ENCODE results near the gene HPS3. TPM values are rescaled to one million over a fixed set of nuclear protein-coding genes. Genes with fewer than 3 reads are reported as not detected.

Gene HPS3, protein sequence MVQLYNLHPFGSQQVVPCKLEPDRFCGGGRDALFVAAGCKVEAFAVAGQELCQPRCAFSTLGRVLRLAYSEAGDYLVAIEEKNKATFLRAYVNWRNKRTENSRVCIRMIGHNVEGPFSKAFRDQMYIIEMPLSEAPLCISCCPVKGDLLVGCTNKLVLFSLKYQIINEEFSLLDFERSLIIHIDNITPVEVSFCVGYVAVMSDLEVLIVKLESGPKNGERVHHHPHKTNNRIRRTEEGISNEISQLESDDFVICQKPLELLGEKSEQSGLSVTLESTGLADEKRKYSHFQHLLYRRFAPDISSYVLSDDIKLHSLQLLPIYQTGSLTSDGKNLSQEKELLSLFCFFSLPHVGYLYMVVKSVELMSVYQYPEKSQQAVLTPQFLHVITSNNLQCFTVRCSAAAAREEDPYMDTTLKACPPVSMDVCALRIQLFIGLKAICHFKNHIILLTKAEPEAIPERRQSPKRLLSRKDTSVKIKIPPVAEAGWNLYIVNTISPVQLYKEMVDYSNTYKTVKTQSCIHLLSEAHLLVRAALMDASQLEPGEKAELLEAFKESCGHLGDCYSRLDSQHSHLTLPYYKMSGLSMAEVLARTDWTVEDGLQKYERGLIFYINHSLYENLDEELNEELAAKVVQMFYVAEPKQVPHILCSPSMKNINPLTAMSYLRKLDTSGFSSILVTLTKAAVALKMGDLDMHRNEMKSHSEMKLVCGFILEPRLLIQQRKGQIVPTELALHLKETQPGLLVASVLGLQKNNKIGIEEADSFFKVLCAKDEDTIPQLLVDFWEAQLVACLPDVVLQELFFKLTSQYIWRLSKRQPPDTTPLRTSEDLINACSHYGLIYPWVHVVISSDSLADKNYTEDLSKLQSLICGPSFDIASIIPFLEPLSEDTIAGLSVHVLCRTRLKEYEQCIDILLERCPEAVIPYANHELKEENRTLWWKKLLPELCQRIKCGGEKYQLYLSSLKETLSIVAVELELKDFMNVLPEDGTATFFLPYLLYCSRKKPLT
- total RNA-seq (10 to 100 TPM; 19.3 to 19.6 TPM), polyA plus RNA-seq (41.9 TPM)

DNA sequence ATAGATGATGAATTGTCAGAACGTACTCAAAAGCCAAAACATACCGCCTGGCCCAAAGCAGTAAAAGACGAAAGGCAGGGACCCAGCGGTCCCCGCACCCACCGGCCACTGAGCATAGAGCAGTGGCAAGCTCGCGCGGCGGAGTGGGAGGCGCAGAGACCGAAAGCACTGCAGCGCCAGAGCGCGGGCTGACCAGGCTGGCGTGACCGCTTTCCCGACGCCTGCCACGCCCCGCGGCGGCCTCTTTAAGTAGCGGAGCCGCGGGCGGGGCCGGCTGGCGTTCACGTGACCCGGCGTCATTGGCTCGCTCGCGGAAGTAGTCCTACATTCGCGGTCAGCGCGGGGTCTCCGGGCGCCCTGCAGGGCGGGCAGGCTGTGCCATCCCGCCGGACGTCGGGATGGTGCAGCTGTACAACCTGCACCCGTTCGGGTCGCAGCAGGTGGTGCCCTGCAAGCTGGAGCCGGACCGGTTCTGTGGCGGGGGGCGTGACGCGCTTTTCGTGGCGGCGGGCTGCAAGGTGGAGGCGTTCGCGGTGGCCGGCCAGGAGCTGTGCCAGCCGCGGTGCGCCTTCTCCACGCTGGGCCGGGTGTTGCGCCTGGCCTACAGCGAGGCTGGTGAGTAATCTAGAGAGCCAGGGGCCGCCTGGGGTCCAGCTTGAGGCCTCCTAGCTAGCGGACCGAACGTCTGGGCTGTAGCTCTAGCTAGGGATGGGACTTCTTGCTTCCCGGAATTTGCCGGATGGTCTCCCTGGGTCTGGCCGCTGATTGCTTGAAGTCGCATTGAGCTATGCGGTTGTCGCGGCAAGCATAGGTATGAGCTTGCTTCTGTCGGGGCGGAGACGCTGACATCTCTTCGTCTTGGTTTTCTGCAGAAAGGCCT is at the start of gene HPS3:
Gene HPS3 (plus strand): TSS at position 313 of the 880 bp plus-strand sequence. CDS start 86 bp downstream, at position 399.
- Histone ChIP-seq H3K9me3 (ENCODE audit: low read length) (no peaks in the 10 kb centered on the region), H3K27me3 (ENCODE audit: insufficient read depth, low read length, poor library complexity, severe bottlenecking) (no peaks in the 10 kb centered on the region), H3K4me1 (ENCODE audit: insufficient read depth, low read length) (peaks cover 37% of the 10 kb centered on the region), H3K4me3 (ENCODE audit: low read length) (peak within 1 kb of the TSS; percentile 85), H3K36me3 (ENCODE audit: insufficient read depth, low read length) (no peaks in the 10 kb centered on the region), H3K27ac (ENCODE audit: low read depth, low read length) (peak within 1 kb of the TSS; percentile 86)
- DNase-seq, result peak; percentile 79 to 88 (median 81)
- POLR2A ChIA-PET, result interaction anchor here (0.5 to 1.7 kb wide), 7 partner anchors 9 to 148 kb away, joined by 3 to 11 read pairs (median 5); partner anchors contain the start of genes GYG1 and HLTF
- H3K27ac Mint-ChIP-seq, result peak within 1 kb of the TSS; percentile 87 to 97 (median 93)
- H3K4me1 Mint-ChIP-seq, result peaks cover 46 to 54% (median 53%) of the 10 kb centered on the region in 3 donors
- peaks cover 0 to 7% of the 10 kb centered on the region in 2 donors for H3K27me3 Mint-ChIP-seq
- H3K4me3 Mint-ChIP-seq, result peak within 1 kb of the TSS; percentile 92 to 99 (median 96)
- CTCF ChIA-PET, result interaction anchor here (0.9 to 3.4 kb wide), 14 partner anchors 10 to 186 kb away, joined by 3 to 27 read pairs (median 4); partner anchors contain the start of gene GYG1
- peaks cover 0 to 22% (median 2%) of the 10 kb centered on the region in 3 donors for H3K36me3 Mint-ChIP-seq
- no peaks in the 10 kb centered on the region for H3K9me3 Mint-ChIP-seq

DNA sequence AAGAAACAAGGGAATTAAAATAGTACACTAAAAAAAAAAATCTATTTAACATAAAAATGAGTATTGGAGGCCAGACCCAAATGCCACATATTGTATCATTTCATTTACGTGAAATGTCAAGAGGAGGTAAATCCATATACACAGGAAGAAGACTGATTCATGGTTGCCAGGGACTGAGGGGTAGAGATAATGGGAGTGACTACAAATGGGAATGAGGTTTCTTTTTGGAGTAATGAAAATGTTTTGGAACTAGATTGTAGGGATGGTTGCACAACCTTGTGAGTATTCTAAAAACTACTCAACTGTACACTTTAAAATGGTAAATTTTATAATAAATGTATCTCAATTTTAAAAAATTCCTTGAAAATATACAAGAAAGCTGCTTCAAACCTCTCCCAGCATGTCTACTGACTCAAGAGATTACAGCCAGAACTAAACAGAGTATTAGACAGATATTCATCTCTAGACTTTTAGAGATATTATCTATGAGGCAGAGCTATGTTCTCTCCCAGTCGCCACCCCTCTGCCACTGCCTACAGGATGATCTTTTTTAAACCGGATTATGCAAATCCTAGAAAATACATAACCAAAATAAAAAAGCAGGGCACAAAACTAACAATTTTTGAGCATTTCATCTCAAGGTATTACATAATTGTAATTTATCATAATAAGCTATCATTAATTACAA is 49.3 kb upstream of the HPS3 start:
- Mint-ChIP-seq H3K27ac (no peak overlapping the region), H3K4me3 (no peak overlapping the region), H3K4me1 (peaks cover 17 to 44% (median 41%) of the 10 kb centered on the region in 3 donors), H3K9me3 (no peaks in the 10 kb centered on the region), H3K27me3 (no peaks in the 10 kb centered on the region), H3K36me3 (peaks cover 1 to 30% (median 8%) of the 10 kb centered on the region in 3 donors)
- Histone ChIP-seq H3K9me3 (ENCODE audit: low read length) (no peaks in the 10 kb centered on the region), H3K36me3 (ENCODE audit: insufficient read depth, low read length) (no peaks in the 10 kb centered on the region), H3K27ac (ENCODE audit: low read depth, low read length) (no peak overlapping the region), H3K4me3 (ENCODE audit: low read length) (no peak overlapping the region), H3K27me3 (ENCODE audit: insufficient read depth, low read length, poor library complexity, severe bottlenecking) (no peaks in the 10 kb centered on the region), H3K4me1 (ENCODE audit: insufficient read depth, low read length) (peaks cover 4% of the 10 kb centered on the region)
- POLR2A ChIA-PET, result no interaction called here
- no peak for DNase-seq
- CTCF ChIA-PET, result no interaction called here

DNA sequence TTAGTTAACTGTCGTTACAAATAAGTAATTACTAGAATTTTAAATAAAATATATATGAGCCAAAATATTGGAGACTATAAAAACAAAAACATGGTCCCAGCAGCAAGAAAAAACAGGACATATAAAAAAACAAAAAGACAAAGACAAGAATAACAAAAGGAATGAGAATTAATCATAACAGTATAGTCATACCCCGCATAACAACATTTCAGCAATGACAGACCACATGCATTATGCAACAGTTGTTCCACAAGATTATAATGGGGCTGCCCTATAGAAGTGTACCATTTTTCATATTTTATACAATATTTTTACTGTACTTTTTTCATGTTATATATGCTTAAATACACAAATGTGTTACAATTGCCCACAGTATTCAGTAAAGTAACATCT is 48.7 kb upstream of the HPS3 start:
- no peaks in the 10 kb centered on the region for H3K36me3 ChIP-seq (ENCODE audit: insufficient read depth, low read length)
- no peak for DNase-seq
- no peaks in the 10 kb centered on the region for H3K9me3 Mint-ChIP-seq
- no peaks in the 10 kb centered on the region for H3K27me3 Mint-ChIP-seq
- no peak overlapping the region for H3K27ac Mint-ChIP-seq
- no peak overlapping the region for H3K27ac ChIP-seq (ENCODE audit: low read depth, low read length)
- H3K4me3 ChIP-seq (ENCODE audit: low read length), result no peak overlapping the region
- H3K4me1 Mint-ChIP-seq, result peaks cover 20 to 50% (median 45%) of the 10 kb centered on the region in 3 donors
- H3K36me3 Mint-ChIP-seq, result peaks cover 1 to 27% (median 8%) of the 10 kb centered on the region in 3 donors
- H3K4me1 ChIP-seq (ENCODE audit: insufficient read depth, low read length), result peaks cover 9% of the 10 kb centered on the region
- H3K9me3 ChIP-seq (ENCODE audit: low read length), result no peaks in the 10 kb centered on the region
- ChIA-PET POLR2A (no interaction called here), CTCF (no interaction called here)
- no peaks in the 10 kb centered on the region for H3K27me3 ChIP-seq (ENCODE audit: insufficient read depth, low read length, poor library complexity, severe bottlenecking)
- no peak overlapping the region for H3K4me3 Mint-ChIP-seq

DNA sequence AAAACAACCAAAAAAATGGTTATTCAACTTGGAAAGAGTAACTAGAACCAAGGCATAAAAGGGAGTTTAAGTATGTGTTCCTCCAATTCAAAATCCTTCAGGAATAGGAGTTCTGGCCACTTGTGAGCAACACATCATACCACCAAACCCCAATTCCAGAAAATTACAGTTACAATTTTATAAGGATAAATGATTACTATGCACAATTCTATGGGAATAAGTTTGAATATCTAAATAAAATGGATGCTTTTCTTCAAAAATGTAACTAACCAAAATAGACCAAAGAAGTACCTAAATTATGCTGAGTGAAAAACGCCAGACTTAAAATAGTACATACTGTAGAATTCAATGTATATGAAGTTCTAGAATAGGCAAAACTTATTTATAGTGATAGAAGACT is 47.7 kb upstream of the HPS3 start:
- Histone ChIP-seq H3K9me3 (ENCODE audit: low read length) (no peaks in the 10 kb centered on the region), H3K4me3 (ENCODE audit: low read length) (no peak overlapping the region), H3K27ac (ENCODE audit: low read depth, low read length) (no peak overlapping the region), H3K27me3 (ENCODE audit: insufficient read depth, low read length, poor library complexity, severe bottlenecking) (no peaks in the 10 kb centered on the region), H3K36me3 (ENCODE audit: insufficient read depth, low read length) (no peaks in the 10 kb centered on the region), H3K4me1 (ENCODE audit: insufficient read depth, low read length) (peaks cover 11% of the 10 kb centered on the region)
- DNase-seq, result no peak
- Mint-ChIP-seq H3K27me3 (no peaks in the 10 kb centered on the region), H3K4me3 (no peak overlapping the region), H3K9me3 (no peaks in the 10 kb centered on the region), H3K36me3 (peaks cover 1 to 33% (median 8%) of the 10 kb centered on the region in 3 donors), H3K27ac (no peak overlapping the region), H3K4me1 (peaks cover 25 to 58% (median 48%) of the 10 kb centered on the region in 3 donors)
- ChIA-PET CTCF (no interaction called here), POLR2A (no interaction called here)

DNA sequence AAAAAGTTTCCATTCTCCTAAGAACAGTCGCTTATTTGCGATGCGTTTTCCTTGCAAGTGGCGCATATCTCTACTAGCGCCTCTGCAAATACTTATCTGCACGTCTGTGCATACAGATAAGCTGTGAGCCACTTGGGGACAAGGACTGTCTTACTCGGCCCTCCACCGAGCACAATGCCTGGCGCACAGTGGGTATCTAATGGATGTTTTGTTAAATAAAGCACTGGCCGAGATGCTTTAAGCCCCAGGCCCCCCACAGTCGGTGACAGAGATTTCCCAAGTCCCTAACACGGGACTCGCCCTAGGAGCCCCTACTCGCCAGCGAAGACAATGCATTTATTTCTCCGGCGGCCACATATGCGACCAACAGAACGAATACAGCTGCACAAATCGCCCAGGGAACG is 43.6 kb upstream of the HPS3 start:
- H3K9me3 Mint-ChIP-seq, result no peaks in the 10 kb centered on the region
- DNase-seq, result peak in 2 of 5 donors; percentile 2 to 3
- peaks cover 1 to 20% (median 3%) of the 10 kb centered on the region in 3 donors for H3K36me3 Mint-ChIP-seq
- peak overlapping the region; percentile 45 to 97 (median 94) for H3K27ac Mint-ChIP-seq
- H3K27me3 ChIP-seq (ENCODE audit: insufficient read depth, low read length, poor library complexity, severe bottlenecking), result no peaks in the 10 kb centered on the region
- H3K27ac ChIP-seq (ENCODE audit: low read depth, low read length), result peak overlapping the region; percentile 64
- peak overlapping the region; percentile 90 for H3K4me3 ChIP-seq (ENCODE audit: low read length)
- POLR2A ChIA-PET, result interaction anchor here (1.3 kb wide), 1 partner anchor 44 kb away, joined by 3 read pairs; no protein-coding TSS in a partner anchor
- H3K36me3 ChIP-seq (ENCODE audit: insufficient read depth, low read length), result no peaks in the 10 kb centered on the region
- no peaks in the 10 kb centered on the region for H3K9me3 ChIP-seq (ENCODE audit: low read length)
- no peaks in the 10 kb centered on the region for H3K27me3 Mint-ChIP-seq
- peaks cover 13% of the 10 kb centered on the region for H3K4me1 ChIP-seq (ENCODE audit: insufficient read depth, low read length)
- H3K4me1 Mint-ChIP-seq, result peaks cover 22 to 39% (median 34%) of the 10 kb centered on the region in 3 donors
- CTCF ChIA-PET, result interaction anchor here (0.9 kb wide), 1 partner anchor 35 kb away, joined by 3 read pairs; no protein-coding TSS in a partner anchor
- H3K4me3 Mint-ChIP-seq, result peak overlapping the region; percentile 93 to 100 (median 98)

DNA sequence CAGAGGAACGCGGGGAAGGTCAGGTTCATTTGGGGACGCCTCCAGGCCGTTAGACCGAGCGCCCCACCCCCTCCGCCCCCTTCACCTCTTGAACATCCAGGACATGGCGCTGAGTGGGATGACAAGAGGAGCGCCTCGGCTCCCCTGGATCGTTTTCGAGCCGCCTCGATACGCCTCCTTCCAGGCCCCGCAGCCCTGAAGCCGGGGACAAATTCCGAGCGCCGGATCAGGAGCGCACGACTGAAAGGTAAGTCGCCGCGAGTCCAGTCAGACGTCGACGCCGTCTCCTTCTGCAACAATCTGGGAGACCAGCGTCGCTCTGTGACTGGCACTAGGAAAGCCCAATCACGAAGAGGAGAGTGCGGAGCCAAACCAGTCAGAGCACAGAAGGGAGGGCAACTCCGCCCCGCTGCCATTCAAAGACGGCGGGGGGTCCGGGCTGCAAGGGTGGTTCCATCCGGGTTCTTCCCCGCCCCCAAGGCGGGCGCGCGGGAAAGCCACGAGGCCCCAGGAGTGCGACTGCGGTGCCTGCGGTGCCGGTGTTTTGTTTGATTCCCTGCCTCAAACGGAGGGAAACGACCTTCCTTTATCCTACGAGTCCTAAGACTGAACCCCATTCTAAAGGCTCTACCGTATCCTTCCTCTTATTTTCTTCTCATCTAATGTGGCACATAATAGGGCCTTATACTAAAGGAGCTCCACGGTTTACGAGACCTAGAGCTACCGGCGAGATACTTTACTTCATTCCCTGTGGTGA is 43.0 kb upstream of the HPS3 start, which contains the start of gene HLTF:
Gene HLTF (minus strand): TSS at position 302 of the 757 bp plus-strand sequence. CDS start 197 bp downstream, at position 105.
- peaks cover 13% of the 10 kb centered on the region for H3K4me1 ChIP-seq (ENCODE audit: insufficient read depth, low read length)
- H3K27ac Mint-ChIP-seq, result peak within 1 kb of the TSS; percentile 67 to 97 (median 94)
- H3K4me3 ChIP-seq (ENCODE audit: low read length), result peak within 1 kb of the TSS; percentile 90
- no peaks in the 10 kb centered on the region for H3K36me3 ChIP-seq (ENCODE audit: insufficient read depth, low read length)
- no peaks in the 10 kb centered on the region for H3K27me3 Mint-ChIP-seq
- H3K4me3 Mint-ChIP-seq, result peak within 1 kb of the TSS; percentile 93 to 100 (median 98)
- H3K9me3 Mint-ChIP-seq, result no peaks in the 10 kb centered on the region
- CTCF ChIA-PET, result interaction anchor here (0.9 to 1.9 kb wide), 3 partner anchors 9 to 95 kb away, joined by 3 to 5 read pairs (median 3); partner anchors contain the start of gene GYG1
- no peaks in the 10 kb centered on the region for H3K27me3 ChIP-seq (ENCODE audit: insufficient read depth, low read length, poor library complexity, severe bottlenecking)
- peak; percentile 86 to 94 (median 91) for DNase-seq
- POLR2A ChIA-PET, result interaction anchor here (1.3 kb wide), 1 partner anchor 44 kb away, joined by 3 read pairs; no protein-coding TSS in a partner anchor
- H3K9me3 ChIP-seq (ENCODE audit: low read length), result no peaks in the 10 kb centered on the region
- peaks cover 1 to 18% (median 3%) of the 10 kb centered on the region in 3 donors for H3K36me3 Mint-ChIP-seq
- peaks cover 22 to 36% (median 31%) of the 10 kb centered on the region in 3 donors for H3K4me1 Mint-ChIP-seq
- peak within 1 kb of the TSS; percentile 64 for H3K27ac ChIP-seq (ENCODE audit: low read depth, low read length)

All from CD8-positive, alpha-beta memory T cell (primary cell).